ENCODE data around the gene DROSHA.

DNA sequence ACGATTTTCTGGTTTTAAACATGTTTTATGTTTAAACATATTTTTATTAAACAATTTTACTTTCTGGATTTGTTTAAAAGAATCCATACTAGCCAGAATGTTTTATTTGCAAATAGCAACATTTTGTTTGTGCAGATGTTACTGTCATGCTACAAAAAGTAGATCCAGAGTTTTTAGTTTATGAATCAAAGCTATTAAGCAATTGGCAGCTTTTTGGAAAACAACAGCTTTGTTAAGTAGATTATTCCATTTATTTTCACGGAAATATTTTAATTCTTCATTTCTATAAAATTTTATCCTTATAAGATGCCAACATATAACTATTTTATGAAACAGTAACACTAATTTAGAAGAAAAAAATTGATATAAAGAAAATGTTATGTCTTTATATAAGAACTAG lies 60.9 kb downstream of the DROSHA start:
- TF ChIP-seq, protein P1, sequence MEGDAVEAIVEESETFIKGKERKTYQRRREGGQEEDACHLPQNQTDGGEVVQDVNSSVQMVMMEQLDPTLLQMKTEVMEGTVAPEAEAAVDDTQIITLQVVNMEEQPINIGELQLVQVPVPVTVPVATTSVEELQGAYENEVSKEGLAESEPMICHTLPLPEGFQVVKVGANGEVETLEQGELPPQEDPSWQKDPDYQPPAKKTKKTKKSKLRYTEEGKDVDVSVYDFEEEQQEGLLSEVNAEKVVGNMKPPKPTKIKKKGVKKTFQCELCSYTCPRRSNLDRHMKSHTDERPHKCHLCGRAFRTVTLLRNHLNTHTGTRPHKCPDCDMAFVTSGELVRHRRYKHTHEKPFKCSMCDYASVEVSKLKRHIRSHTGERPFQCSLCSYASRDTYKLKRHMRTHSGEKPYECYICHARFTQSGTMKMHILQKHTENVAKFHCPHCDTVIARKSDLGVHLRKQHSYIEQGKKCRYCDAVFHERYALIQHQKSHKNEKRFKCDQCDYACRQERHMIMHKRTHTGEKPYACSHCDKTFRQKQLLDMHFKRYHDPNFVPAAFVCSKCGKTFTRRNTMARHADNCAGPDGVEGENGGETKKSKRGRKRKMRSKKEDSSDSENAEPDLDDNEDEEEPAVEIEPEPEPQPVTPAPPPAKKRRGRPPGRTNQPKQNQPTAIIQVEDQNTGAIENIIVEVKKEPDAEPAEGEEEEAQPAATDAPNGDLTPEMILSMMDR (conservative IDR thresholded peaks at IDR 0.05) = no peak
- TF ChIP-seq EZH2 (IDR thresholded peaks at IDR 0.05; ENCODE audit: low read depth) = no peak
